Measurements from ENCODE around the gene SETDB1.

The SETDB1 gene

GRCh38 chr1:150902346-150902745 is 23.8 kb upstream of the SETDB1 start:
- no peak for TF ChIP-seq CTCF (IDR thresholded peaks at IDR 0.05)

- no peak for TF ChIP-seq CTCF (IDR thresholded peaks at IDR 0.05)
These were observed 23.4 kb upstream of the SETDB1 start for GRCh38 chr1:150902751-150903150.

DNA sequence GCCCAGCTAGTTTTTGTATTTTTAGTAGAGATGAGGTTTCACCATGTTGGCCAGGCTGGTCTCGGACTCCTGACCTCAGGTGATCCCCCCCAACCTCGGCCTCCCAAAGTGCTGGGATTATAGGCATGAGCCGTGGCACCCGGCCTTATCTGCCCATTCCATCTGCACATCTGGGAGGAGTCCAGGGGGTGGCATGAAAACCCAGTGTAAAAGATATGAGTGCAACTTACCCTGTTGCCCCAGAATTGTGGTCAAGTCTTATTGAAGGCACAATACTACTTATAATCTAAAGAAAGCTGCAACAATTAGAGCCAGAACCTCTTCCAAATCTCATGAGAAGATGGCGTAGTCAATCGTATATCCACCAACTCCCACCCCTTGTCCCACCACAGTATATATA is 20.9 kb upstream of the SETDB1 start:
- TF ChIP-seq CTCF (IDR thresholded peaks at IDR 0.05), result no peak

DNA sequence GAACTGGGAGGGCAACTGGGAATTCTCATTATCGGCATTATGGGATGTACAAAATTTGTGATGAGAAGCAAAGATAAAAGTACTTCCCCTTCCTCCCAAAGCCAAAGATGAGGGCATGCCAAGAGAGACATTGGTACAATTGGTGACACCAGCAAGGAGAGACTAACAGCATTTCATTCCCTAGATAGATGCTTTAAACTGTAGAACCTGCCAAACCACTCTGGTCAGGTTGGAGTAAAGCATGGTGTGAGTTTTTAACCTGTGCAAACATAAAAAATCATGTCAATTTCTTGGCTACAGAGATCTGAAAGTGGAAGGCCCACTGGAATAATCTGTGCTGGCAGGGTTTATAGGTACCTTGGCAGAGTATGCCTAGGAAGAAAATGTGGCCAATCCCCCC is 19.8 kb upstream of the SETDB1 start:
- TF ChIP-seq CTCF (IDR thresholded peaks at IDR 0.05), result no peak

GRCh38 chr1:150906813-150907212 is 19.4 kb upstream of the SETDB1 start:
- no peak for TF ChIP-seq CTCF (IDR thresholded peaks at IDR 0.05)

DNA sequence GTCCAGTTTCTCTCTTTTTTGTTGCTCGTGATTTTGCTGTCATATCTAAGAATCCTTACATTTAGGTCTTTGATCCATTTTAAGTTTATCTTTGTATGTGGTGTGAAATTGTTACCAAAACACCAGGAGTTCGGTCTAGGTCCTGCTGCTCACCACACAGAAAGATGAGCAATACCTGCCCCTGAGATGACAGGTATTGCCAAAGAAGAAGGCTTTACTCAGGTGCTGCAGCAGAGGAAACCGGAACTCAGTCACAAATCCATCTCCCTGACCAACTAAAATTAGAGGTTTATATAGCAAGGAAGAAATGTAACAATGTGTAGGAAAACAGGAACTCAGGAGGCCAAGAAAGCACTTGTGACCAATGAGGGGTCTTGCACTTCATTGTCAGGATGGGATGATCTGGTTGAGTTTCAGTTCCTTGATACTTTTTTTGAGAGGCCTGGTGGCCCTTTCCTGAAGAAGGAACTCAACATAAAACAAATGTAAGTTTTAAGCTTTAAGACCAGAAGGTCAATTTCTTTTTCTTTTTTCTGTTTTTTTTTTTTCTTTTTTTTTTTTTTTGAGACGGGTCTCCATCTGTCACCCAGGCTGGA is 16.5 kb upstream of the SETDB1 start:
- TF ChIP-seq CTCF (IDR thresholded peaks at IDR 0.05), result no peak

DNA sequence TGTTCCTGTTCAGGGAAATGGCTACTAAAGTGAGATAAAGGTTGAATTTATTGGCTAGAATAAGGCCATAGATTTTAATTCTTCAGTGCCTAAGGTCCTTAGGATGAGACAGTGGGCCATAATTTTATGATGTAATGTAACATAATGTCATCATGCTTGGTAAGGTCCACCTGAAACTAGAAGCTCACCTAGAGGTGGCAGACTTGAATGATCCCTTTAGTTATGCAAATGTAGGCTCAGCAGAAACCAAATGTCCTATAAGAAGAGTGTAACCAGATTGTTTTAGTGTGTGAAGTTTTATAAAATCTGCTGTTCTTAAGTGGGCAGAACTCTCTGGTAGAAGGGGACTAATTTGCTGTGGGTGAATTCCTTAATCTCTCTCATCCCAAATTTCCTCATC is 13.5 kb upstream of the SETDB1 start:
- TF ChIP-seq CTCF (IDR thresholded peaks at IDR 0.05), result no peak

DNA sequence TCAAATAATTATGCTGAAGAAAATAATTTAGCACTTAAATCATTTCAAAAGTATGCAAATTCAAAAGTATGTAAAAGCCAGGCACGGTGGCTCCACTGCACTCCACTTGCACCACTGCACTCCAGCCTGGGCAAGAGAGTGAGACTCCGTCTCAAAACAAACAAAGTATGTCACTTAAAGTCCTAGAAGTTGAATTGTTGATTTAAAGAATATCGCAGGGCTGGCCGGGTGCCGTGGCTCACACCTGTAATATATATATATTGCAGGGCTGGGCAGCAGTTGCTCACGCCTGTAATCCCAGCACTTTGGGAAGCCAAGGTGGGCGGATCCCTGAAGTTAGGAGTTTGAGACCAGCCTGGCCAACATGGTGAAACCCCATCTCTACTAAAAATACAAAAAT is 8.8 kb upstream of the SETDB1 start:
- no peak for TF ChIP-seq CTCF (IDR thresholded peaks at IDR 0.05)

Measured in LNCAP (cell line).